HepG2 (cell line): Measurements from ENCODE around the gene TEX22. TPM values are rescaled to one million over a fixed set of nuclear protein-coding genes. Genes with fewer than 3 reads are reported as not detected.

Source experiments
- CREBL2 ChIP-seq: sonication (generic); formaldehyde crosslinking; IDR thresholded peaks from 2 replicates; pipeline ENCODE4 v1.8.1; 2023; ENCODE audit warnings: missing genetic modification reagents, mild to moderate bottlenecking, borderline replicate concordance
- FUBP1 ChIP-seq: sonication (generic); formaldehyde crosslinking; IDR thresholded peaks from 2 replicates; pipeline ENCODE4 v1.5.1; 2020; ENCODE audit warnings: missing genetic modification reagents, mild to moderate bottlenecking, borderline replicate concordance
- KDM3A ChIP-seq: IDR thresholded peaks from 2 replicates; pipeline ENCODE4 v1.6.1; 2018; ENCODE audit warnings: low read depth, missing compliant biosample characterization
- KLF15 ChIP-seq: sonication (generic); formaldehyde crosslinking; IDR thresholded peaks from 2 replicates; pipeline ENCODE4 v1.8.1; 2023; ENCODE audit warnings: borderline replicate concordance, mild to moderate bottlenecking, inconsistent platforms, missing genetic modification reagents, mixed read lengths
- RERE ChIP-seq: IDR thresholded peaks from 2 replicates; pipeline ENCODE4 v1.6.1; 2016; ENCODE audit warnings: low read depth, missing genetic modification reagents, missing compliant biosample characterization
- SPEN ChIP-seq: sonication (generic); formaldehyde crosslinking; IDR thresholded peaks from 2 replicates; pipeline ENCODE4 v1.5.1; 2020; ENCODE audit warnings: low read depth, mild to moderate bottlenecking, missing genetic modification reagents
- STAT5B ChIP-seq: sonication (generic); formaldehyde crosslinking; IDR thresholded peaks from 2 replicates; pipeline ENCODE4 v1.4.0; 2020; ENCODE audit warnings: missing genetic modification reagents
- TAF15 ChIP-seq: fragments of 200-400 bp; formaldehyde crosslinking; IDR thresholded peaks from one replicate; pipeline ENCODE4 v1.6.1; 2018; ENCODE audit warnings: mild to moderate bottlenecking, low read depth, low read length; ENCODE audit not compliant: poor library complexity, severe bottlenecking
- ZC3H4 ChIP-seq: sonication (generic); formaldehyde crosslinking; IDR thresholded peaks from 2 replicates; pipeline ENCODE4 v1.4.0; 2020; ENCODE audit warnings: missing genetic modification reagents, borderline replicate concordance
- ZNF256 ChIP-seq: sonication (generic); formaldehyde crosslinking; conservative IDR thresholded peaks from 2 replicates; pipeline ENCODE4 v1.4.0; 2020; ENCODE audit warnings: missing genetic modification reagents
- ZNF552 ChIP-seq: sonication (generic); formaldehyde crosslinking; IDR thresholded peaks from 2 replicates; pipeline ENCODE4 v1.9.0; 2022; ENCODE audit warnings: missing genetic modification reagents, mild to moderate bottlenecking, borderline replicate concordance
- ZNF556 ChIP-seq: sonication (generic); formaldehyde crosslinking; IDR thresholded peaks from 2 replicates; pipeline ENCODE4 v1.4.0; 2020; ENCODE audit warnings: mild to moderate bottlenecking, missing genetic modification reagents, borderline replicate concordance
- ZNF687 ChIP-seq: sonication (generic); formaldehyde crosslinking; IDR thresholded peaks from 2 replicates; pipeline ENCODE4 v1.5.1; 2020; ENCODE audit warnings: mild to moderate bottlenecking, missing genetic modification reagents, moderate library complexity
- ZNF703 ChIP-seq: sonication (generic); formaldehyde crosslinking; IDR thresholded peaks from 2 replicates; pipeline ENCODE4 v1.5.1; 2020; ENCODE audit warnings: missing genetic modification reagents, mild to moderate bottlenecking, moderate library complexity, borderline replicate concordance
- ZNF75D ChIP-seq: sonication (generic); formaldehyde crosslinking; IDR thresholded peaks from 2 replicates; pipeline ENCODE4 v1.8.1; 2023; ENCODE audit warnings: missing genetic modification reagents, mild to moderate bottlenecking, borderline replicate concordance
- ZNF775 ChIP-seq: sonication (generic); formaldehyde crosslinking; IDR thresholded peaks from 2 replicates; pipeline ENCODE4 v1.4.0; 2020; ENCODE audit warnings: missing genetic modification reagents, mild to moderate bottlenecking, moderate library complexity, borderline replicate concordance
- polyA plus RNA-seq, 8 experiments: library from polyadenylated mRNA; depleted of rRNA in 3 of 8; stranded (reverse) in 7 of 8; unstranded in 1 of 8; fragments of >200 nt; fragmentation: Illumina TruSeq in 4 of 8; extraction: Trizol in 4 of 8; gene quantifications; 2 replicates each; pipeline versions ENCODE4 v1.2.1 to v1.2.3, GENCODE V29; 2011 to 2016; ENCODE audit warnings: low read depth in 4 of 8, missing spikeins in 1 of 8, mixed read lengths in 1 of 8; ENCODE audit not compliant: insufficient read depth in 1 of 8
- total RNA-seq, 5 experiments: library from RNA; depleted of rRNA; stranded (reverse); fragments of >200 nt; fragmentation: Illumina TruSeq; extraction: Trizol; gene quantifications; 2 replicates each; pipeline ENCODE4 v1.2.3, GENCODE V29; 2016; ENCODE audit warnings: low read depth in 1 of 5

The TEX22 gene
- total and polyA plus RNA-seq, 2 of the 13 experiments (the other 11 are each of a cell fraction or from before 2014, with no cell fraction given) = 0.07 to 0.27 TPM

- no peak for TF ChIP-seq RERE
- peak; percentile 52; the same call in 1 of the 2 replicates for TF ChIP-seq KLF15 (CRISPR knock-in tag)
- 0 out of 2 replicates have a peak, but pooled peaks have one; percentile 21 for TF ChIP-seq ZNF556 (CRISPR knock-in tag)
- peak; percentile 32 for TF ChIP-seq TAF15
- TF ChIP-seq ZC3H4 (CRISPR knock-in tag) = no peak
- TF ChIP-seq ZNF687 = peak; percentile 92
- TF ChIP-seq STAT5B (CRISPR knock-in tag) = no peak
- peak; percentile 80; the same call in 1 of the 2 replicates for TF ChIP-seq ZNF75D (CRISPR knock-in tag)
- 0 out of 2 replicates have a peak, but pooled peaks have one; percentile 20 for TF ChIP-seq ZNF256 (CRISPR knock-in tag)
- 0 out of 2 replicates have a peak, but pooled peaks have one; percentile 23 for TF ChIP-seq ZNF703
- TF ChIP-seq KDM3A (CRISPR knock-in tag) = 0 out of 2 replicates have a peak, but pooled peaks have one; percentile 27
- TF ChIP-seq ZNF775 = no peak
- peak; percentile 61 for TF ChIP-seq ZNF552 (CRISPR knock-in tag)
- peak; percentile 83; the same call in 1 of the 2 replicates for TF ChIP-seq CREBL2 (CRISPR knock-in tag)
- TF ChIP-seq SPEN (CRISPR knock-in tag) = peak; percentile 13; the same call in 1 of the 2 replicates
- no peak for TF ChIP-seq FUBP1 (CRISPR knock-in tag)
Observed at GRCh38 chr14:105398726-105399465, 558 bp downstream of the TEX22 start (continued).
